KOPT-K1 (cell line): ENCODE measurements around the gene ATXN1L.
A peak's percentile ranks its signal among the peaks of the same experiment; 100 is the strongest.

Experiments used
- H3K27ac ChIP-seq: fragments of 200-600 bp; sonication (generic); 2 replicates; pipeline ENCODE4 v1.5.1; 2016; ENCODE audit warnings: antibody characterized with exemption, mild to moderate bottlenecking, low read depth, low read length; ENCODE audit not compliant: poor library complexity, severe bottlenecking
- H3K36me3 ChIP-seq: fragments of 200-600 bp; sonication (generic); 2 replicates; pipeline ENCODE4 v1.5.1; 2017; ENCODE audit warnings: antibody characterized with exemption, mild to moderate bottlenecking, low read length, moderate library complexity; ENCODE audit not compliant: insufficient read depth
- H3K9me3 ChIP-seq: fragments of 200-600 bp; sonication (generic); 2 replicates; pipeline ENCODE4 v1.5.1; 2017; ENCODE audit warnings: antibody characterized with exemption, low read length, mild to moderate bottlenecking; ENCODE audit not compliant: insufficient read depth, poor library complexity, severe bottlenecking

Gene ATXN1L

DNA sequence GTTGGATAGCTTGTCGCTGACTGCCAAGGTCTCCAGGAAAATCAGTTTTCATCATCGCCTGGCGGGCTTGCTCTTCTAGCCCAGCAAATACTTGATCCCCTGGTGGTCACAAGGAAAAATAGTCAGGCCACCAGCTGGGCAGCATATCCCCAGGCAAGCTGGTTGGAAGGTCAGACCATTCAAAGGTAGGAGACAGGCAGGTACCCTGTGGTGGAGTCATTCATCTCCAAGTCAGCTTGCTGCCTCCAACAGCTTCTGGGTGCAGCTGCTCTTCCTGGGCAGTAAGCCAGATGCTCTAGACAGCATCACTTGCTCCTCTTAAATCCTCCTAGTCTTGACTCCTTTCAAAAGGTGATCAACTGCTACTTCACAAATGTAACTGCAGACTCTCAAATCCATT lies 22.2 kb downstream of the ATXN1L start:
- Histone ChIP-seq H3K9me3 (no peaks in the 10 kb centered on the region), H3K27ac (no peak overlapping the region), H3K36me3 (peaks cover 12% of the 10 kb centered on the region; the same call in 1 of the 2 replicates)

DNA sequence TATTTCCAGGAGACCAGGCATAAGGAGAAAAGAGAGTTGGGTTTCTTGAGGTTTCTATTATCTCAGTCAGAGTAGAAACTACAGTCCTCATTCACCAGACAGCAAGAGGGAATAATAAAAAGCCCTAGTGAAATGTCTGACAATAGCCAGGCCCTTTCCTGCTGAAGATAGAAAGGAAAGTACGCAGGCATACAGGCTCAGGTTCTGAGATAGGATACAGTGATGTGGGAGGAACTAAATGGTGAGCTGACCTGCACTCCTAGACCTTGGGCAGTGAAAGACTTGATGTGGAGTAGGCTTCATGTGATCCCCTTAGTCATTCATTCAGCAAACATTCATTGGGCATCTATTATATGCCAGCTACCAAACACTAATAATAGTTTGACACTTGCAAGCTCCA lies 23.3 kb downstream of the ATXN1L start:
- Histone ChIP-seq H3K36me3 (peaks cover 10% of the 10 kb centered on the region; the same call in 1 of the 2 replicates), H3K9me3 (no peaks in the 10 kb centered on the region), H3K27ac (no peak overlapping the region)

DNA sequence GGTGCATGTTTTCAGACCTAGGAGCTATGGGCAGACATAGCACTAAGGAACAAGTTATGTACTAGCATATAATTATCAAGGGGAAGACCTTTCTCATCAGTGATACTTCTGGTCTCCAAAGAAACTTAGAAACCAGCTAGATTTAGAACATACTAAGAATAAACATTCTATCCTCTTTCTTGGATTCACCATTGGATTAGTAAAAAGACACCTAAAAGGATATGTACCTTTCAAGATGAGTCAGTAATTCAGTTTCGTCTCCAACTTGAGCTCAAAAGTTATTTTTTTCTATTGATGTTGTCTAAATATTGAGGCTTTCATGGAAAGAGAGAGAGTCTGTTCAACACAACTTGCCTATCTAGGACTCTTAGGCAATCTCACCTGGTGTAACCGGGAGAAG lies 25.0 kb downstream of the ATXN1L start:
- H3K9me3 ChIP-seq = no peaks in the 10 kb centered on the region
- 0 out of 2 replicates have a peak, but pooled peaks cover 5% of the 10 kb centered on the region for H3K36me3 ChIP-seq
- H3K27ac ChIP-seq = no peak overlapping the region

DNA sequence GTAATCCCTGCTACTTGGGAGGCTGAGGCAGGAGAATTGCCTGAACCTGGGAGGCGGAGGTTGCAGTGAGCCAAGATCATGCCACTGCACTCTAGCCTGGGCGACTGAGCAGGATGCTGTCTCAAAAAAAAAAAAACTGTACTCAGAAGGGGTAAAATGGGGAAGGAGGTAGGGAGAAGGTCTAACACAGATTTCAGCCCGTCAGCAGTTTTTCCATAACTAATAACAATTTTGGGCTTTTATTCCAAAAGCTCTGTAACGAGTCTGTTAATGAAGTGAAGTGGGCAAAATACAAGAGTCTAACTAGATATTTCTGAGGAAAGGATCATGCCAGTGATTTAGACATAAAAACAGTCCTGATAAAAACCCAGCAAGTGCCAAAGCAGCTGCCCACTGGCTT lies 27.4 kb downstream of the ATXN1L start:
- H3K36me3 ChIP-seq = no peaks in the 10 kb centered on the region
- H3K27ac ChIP-seq = no peak overlapping the region
- H3K9me3 ChIP-seq = no peaks in the 10 kb centered on the region

DNA sequence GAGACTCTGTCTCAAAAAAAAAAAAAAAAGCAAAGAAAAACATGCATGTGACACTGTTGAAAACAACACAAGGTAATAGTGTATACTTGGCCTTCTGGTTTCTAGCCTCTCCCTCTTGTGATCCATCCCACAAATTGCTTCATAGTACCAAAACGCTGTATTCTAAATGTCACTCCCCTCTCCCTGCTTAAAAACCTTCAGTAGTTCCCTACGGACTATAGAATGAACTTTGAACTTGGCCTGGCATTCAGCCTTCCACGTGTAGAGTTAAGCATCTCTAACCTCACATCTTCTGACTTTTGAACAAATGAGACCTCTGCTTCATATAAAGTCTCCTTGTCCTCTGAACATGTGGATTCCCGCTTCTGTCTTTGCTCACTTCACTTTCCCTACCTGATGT lies 33.1 kb downstream of the ATXN1L start:
- Histone ChIP-seq H3K36me3 (peaks cover 12% of the 10 kb centered on the region; the same call in 1 of the 2 replicates), H3K27ac (no peak overlapping the region), H3K9me3 (no peaks in the 10 kb centered on the region)

DNA sequence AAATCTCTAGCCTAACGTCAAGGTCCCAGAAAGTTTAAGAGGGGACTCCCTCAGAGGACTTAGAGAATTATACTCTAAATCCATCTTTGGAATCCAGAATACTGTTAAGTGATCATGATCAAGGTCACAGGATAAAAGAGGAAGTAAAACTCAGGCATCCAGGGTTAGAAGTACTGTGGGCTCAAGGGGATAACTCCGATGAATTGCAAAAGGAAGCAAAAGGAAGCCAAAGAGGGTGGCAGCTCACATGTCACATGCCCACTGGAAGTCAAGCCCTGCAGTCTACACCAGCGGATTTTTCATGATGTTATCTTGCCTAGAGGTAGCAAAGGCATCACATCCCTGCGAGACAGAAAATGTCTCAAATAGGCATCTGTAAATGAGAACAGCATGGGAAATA lies 34.4 kb downstream of the ATXN1L start:
- H3K36me3 ChIP-seq = peaks cover 12% of the 10 kb centered on the region; the same call in 1 of the 2 replicates

DNA sequence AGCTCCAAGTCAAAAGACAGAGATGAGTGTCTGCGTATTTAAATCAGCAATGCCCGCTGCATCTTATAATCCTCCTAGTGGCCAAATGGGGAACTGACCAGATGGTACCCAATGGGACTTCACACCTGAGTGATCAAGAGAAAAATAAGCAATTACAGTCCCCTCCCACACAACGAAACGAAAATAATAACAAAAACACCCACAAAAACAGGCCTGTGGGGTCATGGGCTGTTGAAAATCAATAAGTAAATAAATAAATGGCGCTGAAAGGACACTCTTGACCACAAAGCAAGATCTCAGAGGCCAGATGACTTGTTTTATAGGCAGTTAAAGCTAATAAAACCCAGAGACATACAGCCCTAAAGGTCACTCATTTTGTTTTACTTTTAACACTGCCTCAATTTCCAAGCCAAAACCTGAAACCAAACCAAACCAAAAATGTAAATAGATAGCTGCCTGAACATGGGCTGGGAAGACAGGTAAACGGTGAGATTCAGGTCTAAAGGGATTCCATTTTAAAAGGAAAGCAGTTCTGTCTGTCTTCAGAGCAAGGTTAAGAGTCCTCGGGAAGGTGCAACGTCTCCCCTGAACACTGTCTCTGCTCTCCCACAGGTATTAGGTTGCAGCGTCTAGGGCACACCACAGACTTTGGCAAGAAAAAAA lies 36.9 kb downstream of the ATXN1L start:
- Histone ChIP-seq H3K27ac (no peak overlapping the region), H3K36me3 (peaks cover 12% of the 10 kb centered on the region; the same call in 1 of the 2 replicates), H3K9me3 (no peaks in the 10 kb centered on the region)

More for the DNA sequence above, 34.4 kb downstream of the ATXN1L start:
- Histone ChIP-seq H3K27ac (no peak overlapping the region), H3K9me3 (no peaks in the 10 kb centered on the region)

DNA sequence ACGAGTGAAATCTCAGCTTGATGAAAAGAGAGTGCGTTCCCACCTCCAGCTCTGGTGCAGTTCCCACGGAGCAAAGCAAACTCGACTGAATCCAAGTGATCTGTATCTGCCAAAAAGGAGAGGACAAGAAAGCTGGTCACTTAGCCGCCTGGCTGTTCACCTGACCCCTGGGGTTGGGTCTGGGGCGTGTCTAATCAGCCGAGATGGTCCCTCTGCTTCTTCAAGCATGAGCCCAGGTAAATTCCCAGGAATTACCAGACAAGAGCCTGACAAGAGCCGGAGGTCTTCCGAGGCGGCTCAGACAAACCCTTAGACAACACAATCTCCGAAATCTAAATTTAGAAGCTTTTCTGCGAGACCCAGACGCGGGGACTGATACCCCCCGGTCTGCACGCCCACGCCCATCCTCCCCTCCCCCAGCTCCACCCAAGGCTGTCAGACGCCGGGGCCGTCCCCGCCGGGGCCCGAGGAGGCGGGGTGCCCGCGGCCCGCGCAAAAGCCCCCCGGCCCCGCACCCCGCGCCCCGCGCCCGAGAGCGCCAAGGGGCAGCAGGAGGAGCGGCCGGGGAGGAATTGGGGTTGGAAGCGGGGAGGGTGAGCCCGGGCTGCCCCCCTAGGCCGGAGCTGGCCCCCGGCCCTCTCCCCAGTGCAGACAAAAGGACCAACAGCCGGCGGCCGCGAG lies 37.5 kb downstream of the ATXN1L start:
- H3K36me3 ChIP-seq = peaks cover 12% of the 10 kb centered on the region; the same call in 1 of the 2 replicates
- peak overlapping the region; percentile 49 for H3K27ac ChIP-seq
- no peaks in the 10 kb centered on the region for H3K9me3 ChIP-seq

DNA sequence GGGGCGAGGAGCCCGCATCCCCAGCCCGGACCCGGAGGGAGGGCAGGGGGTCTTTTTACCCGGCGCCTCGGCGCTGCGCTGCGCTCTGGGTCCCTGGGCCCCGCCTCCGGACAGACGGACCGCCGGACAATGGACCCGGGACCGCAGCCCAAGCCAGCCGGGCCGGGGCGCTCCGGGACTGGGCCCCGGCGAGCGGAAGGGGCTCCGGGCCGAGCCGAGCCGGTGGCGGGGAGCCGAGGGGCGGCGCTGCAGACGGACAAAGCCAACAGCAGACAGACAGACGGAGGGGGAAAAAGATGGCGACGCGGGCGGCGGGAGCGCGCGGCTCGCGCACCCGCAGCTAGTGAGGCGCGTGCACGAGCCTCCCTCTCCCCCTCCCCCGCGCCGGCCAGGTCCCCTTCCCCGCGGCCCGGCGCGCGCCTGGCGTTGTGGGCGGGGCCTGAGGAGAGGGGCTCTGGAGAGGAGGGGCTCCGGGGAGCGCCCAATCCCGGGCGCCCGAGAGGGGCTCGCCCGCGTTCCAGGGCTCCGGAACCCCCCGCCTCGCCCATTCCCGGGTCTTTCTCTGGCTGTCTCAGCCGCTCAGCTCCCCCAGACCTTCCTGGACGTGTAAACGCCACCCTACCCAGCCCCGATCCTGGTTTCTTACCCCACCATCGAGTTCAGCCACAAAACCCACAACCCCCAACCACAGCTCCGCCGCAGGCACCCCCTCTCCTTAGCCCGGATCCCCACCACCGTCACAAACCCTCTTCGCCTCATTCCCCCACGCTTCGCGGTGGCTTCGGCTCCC lies 38.3 kb downstream of the ATXN1L start, which contains the start of gene ZNF821:
Gene ZNF821 (minus strand): TSS at position 334 of the 790 bp plus-strand sequence. CDS start 4,236 bp downstream, outside the sequence.
- Histone ChIP-seq H3K9me3 (no peaks in the 10 kb centered on the region), H3K27ac (peak within 1 kb of the TSS; percentile 49), H3K36me3 (0 out of 2 replicates have a peak, but pooled peaks cover 5% of the 10 kb centered on the region)

DNA sequence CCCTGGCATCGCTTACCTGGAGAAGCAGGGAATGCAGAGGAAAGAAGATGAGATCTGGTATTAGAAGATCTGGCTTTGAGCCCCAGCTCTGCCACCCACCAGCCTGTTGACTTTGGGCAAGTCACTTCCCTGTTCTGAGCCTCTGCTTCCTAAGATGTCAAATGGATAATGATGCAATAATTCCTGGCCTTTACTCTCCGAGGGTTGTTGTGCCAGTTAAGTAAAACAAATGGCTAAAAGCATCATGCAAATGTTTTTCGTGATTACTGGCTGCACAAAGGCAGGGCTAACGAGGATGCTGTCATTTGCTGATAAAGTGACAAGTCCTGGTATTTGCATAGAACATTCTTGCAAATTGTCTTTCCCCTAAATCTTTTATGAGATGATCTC lies 39.5 kb downstream of the ATXN1L start:
- H3K27ac ChIP-seq = no peak overlapping the region
- no peaks in the 10 kb centered on the region for H3K9me3 ChIP-seq
- no peaks in the 10 kb centered on the region for H3K36me3 ChIP-seq

DNA sequence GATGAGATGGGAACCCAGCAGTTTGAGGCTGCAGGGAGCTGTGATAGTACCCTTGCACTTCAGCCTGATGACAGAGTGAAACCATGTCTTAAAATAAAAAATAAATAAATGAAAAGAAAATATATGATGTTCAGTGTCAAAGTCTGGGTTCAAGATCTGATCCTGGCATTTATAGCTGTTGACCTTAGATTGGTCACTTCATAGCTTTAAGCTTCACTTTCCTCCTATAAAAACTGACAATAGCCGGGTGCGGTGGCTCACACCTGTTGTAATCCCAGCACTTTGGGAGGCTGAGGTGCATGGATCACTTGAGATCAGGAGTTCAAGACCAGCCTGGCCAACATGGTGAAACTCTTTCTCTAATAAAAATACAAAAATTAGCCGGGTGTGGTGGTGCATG lies 43.4 kb downstream of the ATXN1L start:
- H3K9me3 ChIP-seq = no peaks in the 10 kb centered on the region
- H3K27ac ChIP-seq = no peak overlapping the region
- H3K36me3 ChIP-seq = no peaks in the 10 kb centered on the region

DNA sequence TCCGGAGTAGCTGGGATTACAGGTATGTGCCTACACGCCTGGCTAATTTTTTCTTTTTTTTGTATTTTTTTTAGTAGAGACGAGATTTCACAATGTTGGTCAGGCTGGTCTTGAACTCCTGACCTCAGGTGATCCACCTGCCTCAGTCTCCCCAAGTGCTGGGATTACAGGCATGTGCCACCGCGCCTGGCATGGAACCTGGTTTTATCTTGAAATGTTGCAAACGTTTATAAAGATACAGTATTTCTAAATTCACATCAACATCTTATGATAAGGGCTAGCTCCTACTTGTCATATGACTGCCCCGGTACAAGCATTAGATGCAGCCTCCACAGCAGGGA lies 48.1 kb downstream of the ATXN1L start:
- H3K36me3 ChIP-seq = peaks cover 6% of the 10 kb centered on the region; the same call in 1 of the 2 replicates
- no peaks in the 10 kb centered on the region for H3K9me3 ChIP-seq
- peak overlapping the region; percentile 90 for H3K27ac ChIP-seq

DNA sequence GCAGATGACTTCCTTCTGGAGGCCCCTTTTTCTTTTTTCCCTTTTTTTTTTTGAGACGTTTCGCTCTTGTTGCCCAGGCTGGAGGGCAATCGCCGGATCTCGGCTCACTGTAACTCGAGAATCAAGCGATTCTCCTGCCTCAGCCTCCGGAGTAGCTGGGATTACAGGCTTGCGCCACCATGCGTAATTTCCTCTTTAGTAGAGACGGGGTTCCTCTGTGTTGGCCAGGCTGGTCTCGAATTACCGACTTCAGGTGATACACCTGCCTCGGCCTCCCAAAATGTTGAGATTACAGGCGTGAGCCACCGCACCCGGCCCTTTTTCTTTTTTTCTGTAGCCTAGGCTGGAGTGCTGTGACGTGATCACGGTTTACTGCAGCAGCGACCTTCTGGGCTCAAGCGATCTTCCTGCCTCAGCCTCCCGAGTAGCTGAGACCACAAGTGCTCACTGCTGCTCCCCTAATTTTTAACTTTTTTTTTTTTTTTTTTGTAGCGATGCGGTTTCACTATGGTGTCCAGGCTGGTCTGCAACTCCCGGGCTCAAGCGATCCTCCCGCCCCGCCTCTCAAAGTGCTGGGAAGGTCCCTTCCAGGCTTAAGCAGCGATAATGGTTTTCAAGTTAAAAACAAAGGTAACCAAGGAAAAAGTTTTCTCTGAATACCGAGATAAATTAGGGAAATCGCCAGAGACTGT lies 48.6 kb downstream of the ATXN1L start:
- peaks cover 6% of the 10 kb centered on the region; the same call in 1 of the 2 replicates for H3K36me3 ChIP-seq
- peak overlapping the region; percentile 90 for H3K27ac ChIP-seq
- H3K9me3 ChIP-seq = no peaks in the 10 kb centered on the region

DNA sequence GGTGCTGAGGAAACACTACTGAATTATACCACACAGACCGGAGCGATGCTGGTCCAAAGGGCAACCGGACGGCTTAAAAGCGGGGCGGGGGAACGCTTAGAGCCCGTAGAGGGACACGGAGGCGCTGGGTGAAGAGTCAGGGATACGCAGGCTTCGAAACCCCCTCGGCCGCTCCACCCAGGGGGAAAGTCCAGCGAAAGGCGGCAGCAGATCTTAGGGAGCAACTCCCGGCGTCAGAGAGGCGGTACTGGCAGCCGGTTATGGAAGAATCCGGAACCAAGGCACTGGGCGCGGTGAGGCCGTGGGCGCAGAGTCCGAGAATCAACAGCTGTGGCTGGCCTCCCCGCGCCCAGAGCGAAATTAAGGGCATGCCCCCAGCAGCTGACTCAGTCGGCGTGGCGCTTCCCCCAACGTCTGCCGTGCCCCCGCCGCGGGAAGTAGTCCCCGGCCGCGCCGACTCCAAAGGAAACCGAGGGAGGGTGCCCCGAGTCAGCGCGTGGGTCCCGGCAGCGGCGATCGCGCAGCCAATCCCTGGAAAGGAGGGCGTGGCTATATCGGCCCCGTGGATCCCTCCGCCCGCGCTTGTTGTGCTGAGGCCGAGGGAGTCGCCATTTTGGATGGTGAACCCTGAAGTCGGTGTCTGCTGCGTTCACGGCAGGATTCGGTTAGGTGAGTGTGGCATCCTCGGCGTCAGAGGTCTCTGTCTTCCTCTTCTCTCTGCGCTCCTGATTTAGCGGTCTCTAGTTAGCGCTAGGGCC lies 49.3 kb downstream of the ATXN1L start, which contains the start of gene IST1:
Gene IST1 (plus strand): TSS at position 611 of the 758 bp plus-strand sequence. CDS start 20,110 bp downstream, outside the sequence.
- Histone ChIP-seq H3K27ac (peak within 1 kb of the TSS; percentile 90), H3K9me3 (no peaks in the 10 kb centered on the region), H3K36me3 (peaks cover 6% of the 10 kb centered on the region; the same call in 1 of the 2 replicates)
